Hematopoietic multipotent progenitor cell treated with erythropoietin and hydrocortisone succinate and interleukin-3 and kit ligand, for 6 days (in vitro differentiated cells): ENCODE data around the gene CNTN4.
"Not testable (repeated sequence)": the region's sequence is repeated elsewhere in the genome, so short reads cannot be mapped to it uniquely, and the experiment has no call there.

Experiments
- DNase-seq: peaks from one replicate; pipeline ENCODE4 v3.0.0-alpha.2; 2015

Gene CNTN4

DNA sequence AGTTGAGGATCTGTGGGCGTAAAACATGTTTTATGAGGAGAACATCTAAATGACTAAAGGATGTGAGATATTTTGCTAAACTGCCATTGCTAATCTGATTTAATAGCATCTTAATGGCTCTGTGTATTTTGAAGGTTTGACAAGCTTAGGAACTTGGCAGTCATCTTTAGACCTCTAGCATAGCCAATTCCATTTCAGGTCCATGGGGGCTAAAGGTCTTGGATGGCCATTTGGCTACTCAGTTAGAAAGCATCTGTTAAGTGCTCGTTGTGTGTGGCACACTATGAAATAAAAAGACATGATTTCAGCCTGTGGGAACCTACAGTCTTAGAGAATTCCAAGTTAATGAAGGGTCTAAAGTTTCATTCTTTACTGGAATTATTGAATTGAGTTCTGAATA lies 775.3 kb downstream of the CNTN4 start:
- DNase-seq = no peak

DNA sequence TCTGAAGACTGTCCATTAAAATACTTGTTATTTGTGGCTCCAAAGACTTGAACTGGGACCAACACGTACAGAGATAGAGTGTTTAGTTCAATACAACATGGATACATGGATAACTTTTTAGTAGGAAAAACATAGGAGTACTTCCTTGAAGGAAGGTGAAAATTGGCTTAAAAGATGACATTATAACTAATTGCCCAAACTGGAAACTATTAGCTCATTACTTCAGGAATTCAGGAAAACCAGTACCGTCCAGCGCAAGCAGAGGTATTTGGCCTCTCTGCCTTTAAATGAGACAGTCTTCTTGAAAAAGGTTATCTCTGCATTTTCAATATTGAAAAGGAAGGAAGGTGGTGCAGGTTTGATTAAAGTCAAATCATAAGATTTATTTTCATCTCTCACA lies 777.0 kb downstream of the CNTN4 start:
- DNase-seq = no peak

DNA sequence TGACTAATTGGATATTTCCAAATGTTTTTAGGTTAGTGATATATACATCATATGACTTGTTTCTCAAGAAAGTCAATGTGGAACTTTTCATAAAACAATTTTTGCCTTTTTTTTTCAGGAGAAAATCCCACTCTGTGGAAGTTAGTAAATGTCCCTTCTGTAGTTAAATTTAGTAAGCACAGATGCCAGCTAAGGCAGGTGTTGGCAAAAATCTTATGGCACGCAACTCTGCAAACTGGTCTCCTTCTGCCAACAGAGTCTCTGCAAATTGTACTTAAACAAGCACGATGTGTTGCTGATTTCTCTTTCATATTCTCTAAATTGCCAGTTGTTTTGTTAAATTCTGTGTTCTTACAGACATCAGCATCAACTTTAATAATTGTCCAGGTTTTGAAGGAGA lies 777.7 kb downstream of the CNTN4 start:
- no peak for DNase-seq

DNA sequence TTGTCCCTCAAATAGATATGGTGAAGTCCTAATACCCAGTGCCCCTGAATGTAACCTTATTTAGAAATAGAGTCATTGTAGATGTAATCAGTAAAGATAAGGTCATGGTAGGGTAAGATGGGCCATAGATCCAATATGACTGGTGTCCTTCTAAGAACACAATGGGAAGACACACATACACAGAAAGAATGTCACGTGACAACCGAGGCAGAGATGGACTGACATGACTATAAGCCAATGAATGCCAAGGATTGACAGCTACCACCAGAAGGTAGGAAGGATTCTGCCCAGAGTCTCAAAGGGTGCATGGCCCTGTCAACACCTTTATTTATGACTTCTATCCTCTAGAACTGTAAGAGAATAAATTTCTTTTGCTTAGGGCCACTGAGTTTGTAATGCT lies 780.4 kb downstream of the CNTN4 start:
- DNase-seq = no peak

DNA sequence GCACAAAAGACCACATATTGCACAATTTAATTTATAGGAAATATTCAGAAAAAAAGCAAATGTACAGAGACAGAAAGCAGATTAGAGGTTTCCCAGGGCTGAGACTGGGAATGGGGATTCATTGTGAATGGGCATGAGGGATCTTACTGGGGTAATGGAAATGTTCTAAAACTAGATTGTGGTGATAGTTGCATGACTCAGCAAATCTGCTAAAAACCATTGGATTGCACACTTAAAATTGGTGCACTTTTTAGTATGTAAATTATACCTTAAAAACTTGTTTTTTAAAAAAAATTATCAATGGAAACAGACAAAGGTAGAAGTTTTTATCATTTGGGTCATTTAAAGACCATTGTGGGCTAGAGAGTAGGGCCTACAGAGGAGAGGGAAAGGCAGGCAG lies 780.9 kb downstream of the CNTN4 start:
- no peak for DNase-seq

DNA sequence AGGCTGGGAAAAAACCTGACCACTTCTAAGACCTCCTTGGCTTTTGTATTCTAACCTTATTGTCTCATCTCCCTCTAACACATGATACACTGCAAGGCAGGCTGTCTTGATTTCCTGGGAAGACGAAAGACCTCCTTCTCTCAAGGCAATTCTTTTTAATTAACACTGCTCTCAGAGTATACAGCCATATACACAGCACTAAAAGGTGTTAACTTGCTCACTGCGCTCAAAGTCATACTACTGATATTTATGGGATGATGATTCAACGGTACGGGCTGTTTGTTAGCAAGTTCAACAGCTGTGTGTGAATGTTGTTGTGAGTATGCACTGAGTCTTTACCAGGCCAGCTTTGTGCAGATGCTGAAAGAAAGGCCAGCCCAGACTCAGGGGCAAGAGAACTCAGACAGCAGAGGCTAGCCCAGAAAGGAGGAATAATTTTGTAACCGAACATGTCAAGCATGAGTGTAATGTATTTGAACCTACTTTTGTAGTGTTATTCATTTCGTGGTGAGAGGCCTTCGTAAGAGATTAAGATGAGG lies 781.6 kb downstream of the CNTN4 start:
- DNase-seq = no peak

DNA sequence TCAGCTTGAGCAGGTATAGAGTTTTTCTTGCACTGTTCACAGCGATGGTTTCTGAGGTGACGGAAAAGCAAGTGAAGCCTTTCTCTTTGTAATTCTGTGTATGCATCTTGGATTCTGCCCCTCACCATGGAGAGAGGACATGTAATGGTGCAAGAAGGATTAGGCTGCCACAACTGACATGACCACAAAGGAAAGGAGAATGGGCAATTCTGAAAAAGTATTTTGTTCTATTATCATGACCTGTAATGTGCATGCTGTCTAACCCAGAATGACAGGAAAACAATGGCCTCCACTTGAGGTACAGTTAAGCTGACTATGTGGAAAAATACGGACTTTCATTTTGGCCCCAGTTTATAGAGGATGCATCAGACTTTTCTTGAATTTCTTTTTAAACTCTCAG lies 784.6 kb downstream of the CNTN4 start:
- DNase-seq = no peak

DNA sequence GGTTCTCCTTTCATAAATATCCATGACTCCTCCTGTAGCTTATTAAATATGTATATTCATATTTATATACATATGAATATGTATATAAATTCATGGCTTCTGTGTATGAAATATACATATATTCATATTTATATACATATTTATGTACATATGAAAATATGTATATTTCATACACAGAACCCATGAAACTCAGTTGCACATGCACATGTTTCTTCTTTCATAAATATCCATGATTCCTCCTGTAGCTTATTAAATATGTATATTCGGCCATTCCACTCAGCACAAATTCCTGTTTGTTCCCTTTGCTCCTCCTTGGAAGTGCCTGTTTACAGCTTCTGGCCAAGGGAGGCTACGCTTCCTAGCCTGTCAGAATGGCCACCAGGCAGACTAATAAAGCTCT lies 789.9 kb downstream of the CNTN4 start:
- DNase-seq = no peak

DNA sequence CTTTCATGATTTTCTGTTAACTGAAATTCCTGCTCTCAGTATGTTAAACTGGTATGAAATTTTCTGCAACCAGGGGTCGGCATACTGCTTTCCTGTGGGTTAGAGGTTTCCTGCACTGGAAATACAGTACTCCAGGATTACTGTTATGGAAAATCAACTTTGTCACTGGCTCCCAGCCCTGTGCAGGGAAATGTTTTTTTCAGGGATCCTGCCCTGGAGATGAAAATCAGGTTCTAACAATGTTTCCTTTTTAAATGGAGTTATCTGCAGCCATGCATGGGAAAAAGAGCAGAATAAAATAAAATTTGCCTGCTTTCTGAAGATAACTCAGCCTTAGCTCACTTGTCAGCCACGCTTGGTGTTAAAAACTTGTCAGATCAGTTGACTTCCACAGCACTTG lies 791.1 kb downstream of the CNTN4 start:
- DNase-seq = no peak

DNA sequence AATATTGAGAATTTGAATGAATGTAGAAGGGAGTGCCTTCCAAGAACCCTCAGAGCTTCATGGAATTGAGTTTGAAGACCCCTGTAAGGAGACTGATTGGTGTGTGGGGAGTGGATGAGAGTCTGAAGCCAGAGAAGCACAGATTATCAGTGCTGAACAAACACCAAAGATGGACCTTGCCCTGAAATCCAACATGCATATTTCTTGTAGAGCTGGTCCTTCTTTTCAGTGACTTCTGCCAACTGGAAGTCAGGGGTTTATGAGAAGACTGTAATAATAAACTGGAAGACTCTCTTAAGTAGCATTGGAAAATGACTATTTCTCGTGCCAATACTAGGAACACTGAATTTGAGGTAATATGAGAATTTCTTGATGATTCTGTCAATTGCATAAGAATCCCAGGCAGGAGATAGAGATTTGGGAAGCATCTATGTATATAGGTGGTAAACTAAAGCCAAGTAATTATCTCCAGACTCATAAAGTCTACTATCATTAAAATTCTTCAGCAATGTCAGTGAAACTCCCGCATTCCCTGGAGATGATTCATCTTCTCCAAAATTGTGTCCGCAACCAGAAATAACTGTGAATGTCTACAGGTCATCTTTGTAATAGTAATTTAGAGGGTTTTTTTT lies 797.8 kb downstream of the CNTN4 start:
- no peak for DNase-seq

DNA sequence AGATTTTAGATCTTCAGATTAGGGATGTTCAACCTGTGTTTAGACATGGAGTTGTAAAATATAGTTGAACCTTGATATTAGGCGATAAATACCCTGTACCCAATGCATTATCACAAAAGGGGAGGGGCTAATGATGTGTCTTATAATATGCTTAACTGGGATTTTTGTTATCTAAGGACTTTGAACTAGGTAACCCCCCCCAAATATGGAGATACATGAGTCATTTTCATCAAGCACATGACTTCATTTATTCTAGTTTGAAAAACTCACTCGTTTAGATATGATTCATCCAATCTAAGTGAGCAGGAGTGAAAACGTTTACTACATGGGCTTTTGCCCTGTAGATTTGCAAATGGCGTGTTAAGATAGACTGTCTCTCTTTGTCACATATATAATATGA lies 799.2 kb downstream of the CNTN4 start:
- DNase-seq = no peak

DNA sequence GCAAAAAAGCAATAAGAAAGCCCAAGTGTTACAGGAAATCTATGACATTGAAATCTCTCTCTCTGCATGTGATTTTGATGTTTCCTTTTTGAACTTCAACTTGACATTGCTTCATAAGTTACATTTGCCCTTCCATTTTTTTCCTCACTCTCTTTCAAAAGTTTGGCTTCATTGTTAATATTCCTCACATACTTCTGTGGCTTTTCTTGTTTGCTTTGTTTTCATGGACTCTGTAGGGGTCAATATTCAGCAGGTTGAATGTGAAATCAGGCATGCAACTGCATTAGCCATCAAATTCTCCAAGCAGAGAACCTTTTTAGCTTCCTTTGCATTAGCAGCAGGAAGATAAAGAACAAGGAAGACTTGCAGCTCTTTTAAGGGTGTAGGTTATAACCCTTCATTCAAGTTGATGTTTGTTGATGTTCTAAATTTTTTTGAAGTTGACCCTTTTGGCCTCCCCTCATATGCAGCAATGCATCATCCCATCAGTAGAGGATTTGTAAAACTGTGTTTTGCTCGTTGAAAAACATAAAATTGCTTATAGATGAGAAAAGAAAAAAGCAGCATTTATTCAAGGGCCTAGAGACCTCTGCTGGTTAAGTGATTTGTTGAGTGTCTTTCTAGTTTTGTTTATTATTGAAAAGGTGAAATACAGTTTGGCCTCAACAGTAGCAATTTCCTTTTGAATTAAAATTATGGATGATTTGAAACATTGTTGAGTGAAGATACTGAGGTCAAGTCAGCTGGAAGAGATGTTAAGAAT lies 800.1 kb downstream of the CNTN4 start:
- DNase-seq = no peak

DNA sequence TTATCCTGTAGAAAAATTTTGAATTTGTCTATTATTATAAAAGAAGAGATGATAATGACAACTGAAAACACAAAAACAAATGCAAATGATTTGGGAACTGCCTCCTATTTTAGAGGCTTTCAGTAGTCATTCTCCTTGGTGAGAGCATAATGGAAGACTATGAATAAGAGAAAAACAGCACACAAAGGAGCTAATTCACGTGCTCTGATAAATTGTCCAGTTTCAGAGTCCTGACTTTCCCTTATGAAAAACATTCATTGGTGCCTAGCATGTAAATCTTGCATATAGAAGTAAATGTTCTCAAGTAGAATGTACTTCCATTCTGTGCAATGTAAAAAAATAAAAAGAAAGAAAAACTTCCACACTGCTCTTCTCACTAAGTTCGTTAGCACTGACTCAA lies 805.4 kb downstream of the CNTN4 start:
- no peak for DNase-seq

DNA sequence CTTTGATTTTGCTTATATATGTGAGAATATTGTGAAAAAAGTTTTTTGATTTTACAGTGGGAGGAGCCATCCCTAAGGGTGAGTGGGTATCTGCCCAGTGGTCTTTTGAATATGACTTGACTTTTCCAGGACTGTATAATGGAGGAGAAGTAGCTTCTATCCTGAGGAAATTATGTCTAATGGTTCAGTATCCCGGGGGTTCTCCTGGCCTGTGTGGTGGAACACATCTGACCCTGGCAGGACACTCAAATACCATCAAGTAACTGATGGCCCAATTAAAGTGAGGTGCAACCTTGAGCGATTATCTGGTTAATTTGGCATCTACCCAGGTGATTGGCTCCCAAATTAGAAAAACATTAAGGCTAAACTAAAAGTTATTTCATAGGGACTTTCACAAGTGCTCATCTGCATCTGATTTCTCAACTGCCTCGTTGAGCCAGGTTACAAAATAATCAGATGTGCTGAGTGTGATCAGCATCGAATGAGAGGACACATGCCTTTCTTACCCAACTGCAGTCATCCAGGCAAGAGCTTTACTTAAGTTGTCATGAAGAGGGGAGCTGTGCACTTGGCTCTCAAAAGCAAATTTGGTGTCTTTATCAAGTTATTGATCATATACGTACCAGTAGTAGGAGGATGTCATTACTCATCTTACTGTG lies 810.2 kb downstream of the CNTN4 start:
- DNase-seq = peak; percentile 21

DNA sequence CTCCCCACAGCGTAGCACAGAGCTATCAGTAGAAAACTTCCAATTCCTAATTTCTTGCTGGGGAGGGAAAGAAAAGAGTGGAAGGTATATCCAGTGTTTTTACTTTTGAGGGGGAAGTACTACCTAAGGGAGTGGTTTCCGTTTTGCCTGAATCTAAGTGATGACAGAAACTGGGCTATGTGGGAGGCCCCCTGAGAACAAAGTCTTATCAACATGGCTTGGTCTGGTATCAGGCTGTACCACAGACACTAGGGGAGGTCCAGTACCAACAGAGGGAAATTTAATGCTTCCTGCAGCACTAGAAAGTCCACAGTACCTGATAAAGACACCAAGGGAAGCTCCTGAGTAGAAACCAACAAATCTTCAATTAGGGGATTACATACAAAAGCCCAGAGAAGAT lies 812.3 kb downstream of the CNTN4 start:
- no peak for DNase-seq

DNA sequence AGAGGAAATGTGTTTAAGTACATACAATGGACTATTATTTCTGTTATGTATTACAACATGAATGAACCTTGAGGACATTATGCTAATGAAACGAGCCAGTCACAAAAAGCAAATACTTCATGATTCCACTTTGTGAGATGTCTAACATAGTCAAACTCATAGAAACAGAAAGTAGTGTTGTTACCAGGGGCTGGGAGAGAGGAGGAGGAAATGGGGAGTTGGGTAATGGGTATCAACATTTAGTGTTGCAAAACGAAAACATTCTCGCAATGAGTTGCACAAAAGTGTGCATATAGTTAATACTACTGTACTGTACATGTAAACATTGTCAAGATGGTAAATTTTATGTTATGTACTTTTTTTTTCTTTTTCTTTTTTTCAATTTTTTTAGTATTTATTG lies 817.2 kb downstream of the CNTN4 start:
- DNase-seq = peak; percentile 36

DNA sequence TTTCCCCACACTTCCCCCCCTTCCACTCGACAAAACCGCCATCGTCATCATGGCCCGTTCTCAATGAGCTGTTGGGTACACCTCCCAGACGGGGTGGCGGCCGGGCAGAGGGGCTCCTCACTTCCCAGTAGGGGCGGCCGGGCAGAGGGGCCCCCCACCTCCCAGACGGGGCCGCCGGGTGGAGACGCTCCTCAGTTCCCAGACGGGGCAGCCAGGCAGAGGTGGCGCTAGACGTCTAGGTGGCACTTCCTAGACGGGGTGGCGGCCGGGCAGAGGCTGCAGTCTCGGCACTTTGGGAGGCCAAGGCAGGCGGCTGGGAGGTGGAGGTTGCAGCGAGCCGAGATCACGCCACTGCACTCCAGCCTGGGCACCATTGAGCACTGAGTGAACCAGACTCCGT lies 818.0 kb downstream of the CNTN4 start:
- DNase-seq = not testable (repeated sequence)

DNA sequence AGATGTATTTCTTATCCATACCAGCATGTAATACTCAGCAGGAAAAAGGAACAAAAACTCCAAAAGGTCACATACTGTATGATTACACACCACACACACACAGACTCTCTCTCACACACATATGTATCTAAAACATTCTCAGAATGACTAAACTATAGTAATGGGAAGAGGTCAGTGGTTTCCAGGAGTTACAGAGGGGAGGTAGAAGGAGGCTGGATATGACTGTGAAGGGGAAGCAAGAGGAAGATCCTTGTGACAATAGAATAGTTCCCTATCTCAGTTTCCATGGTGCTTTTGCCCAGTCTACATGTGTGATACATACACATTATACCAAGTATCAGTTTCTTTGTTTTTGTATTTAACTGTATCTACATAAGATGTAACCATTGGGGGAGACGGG lies 821.4 kb downstream of the CNTN4 start:
- no peak for DNase-seq

DNA sequence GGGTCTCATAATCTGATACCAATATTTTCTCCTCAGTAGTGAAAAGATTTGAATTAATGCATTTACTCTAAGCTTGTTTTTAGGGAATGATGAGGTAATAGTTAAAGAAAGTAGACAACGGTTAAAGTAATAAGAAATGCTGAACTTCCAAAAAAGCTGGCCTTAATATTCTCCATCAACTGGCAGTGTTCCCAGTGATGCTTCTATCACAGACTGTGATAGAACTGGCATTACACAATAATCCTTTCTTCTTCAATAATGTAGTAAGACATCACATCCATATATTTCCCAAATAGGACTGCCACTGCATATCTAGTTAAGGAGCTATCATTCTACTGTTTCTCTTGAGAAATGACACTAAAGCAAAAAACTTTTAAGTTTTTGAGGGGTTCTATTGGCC lies 822.8 kb downstream of the CNTN4 start:
- DNase-seq = no peak

DNA sequence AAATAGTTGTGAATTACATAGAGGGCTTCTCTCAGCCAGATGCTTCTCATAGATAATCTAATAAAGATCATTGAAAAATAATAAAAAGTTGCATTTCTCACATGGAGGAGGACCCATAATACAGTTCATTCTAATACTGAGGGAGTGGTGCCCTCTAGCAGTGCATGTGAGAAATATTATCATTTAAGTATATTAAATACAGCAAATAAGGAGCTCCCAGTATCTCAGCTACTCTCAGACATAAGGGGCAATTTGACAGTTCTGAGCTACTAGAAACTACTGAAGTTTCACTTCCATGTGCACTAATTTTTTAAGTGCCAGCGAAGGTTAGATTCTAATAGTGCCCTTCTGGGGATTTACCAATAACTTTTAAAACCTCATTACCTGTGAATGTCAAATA lies 823.2 kb downstream of the CNTN4 start:
- DNase-seq = peak; percentile 56

DNA sequence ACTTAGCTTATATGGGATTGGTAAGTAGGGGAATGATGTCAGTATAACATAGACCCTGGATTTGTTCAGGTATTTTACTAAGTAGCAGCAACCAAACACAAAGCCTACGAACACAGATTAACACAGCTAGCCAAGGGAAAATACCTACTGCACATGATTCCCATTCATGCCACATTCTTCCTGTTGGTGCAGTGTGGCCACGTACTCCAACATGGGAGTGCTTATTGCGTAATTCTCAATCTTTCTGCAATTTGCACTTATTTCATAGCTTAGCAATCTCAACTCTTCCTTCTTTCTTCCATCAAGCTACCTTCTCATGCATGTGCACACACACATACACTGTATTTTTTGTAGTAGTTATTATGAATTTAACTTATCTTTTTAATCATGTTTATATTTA lies 824.7 kb downstream of the CNTN4 start:
- no peak for DNase-seq

DNA sequence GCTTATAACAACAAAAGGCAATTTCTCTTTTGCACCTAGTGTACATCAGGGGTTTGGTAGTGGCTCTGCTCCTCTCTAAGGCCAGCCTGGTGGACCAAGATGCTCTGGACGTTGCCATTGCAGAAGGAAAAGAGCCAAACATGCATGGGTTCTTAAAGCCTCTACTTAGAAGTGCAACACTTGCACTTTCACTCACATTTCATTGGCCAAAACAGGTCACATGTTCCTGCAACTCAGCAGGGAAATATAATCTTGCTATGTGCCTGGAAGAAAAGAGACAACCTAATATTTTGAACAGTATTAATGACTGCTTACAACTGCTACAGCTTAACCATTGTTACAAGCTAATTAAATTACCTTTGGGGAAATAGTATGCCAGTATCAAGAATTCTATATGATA lies 828.6 kb downstream of the CNTN4 start:
- DNase-seq = no peak

DNA sequence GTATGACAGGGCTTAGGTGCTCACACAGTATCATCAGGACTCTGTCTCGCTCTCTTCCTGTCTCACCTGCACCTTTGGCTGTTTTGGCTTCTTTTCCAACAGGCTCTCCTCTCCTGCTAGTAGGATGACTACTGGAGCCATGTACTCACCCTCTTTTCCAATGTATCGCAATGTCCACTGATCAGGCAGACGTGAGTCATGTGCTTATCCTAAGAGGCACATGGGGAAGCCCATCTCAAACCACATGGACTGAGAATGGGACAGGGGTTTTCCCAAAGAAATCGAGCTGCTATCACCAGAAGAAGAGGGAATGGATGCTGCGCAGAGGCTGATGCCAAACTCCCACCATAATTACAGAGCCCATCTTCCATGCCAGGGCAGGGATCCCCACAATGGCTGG lies 830.9 kb downstream of the CNTN4 start:
- no peak for DNase-seq

DNA sequence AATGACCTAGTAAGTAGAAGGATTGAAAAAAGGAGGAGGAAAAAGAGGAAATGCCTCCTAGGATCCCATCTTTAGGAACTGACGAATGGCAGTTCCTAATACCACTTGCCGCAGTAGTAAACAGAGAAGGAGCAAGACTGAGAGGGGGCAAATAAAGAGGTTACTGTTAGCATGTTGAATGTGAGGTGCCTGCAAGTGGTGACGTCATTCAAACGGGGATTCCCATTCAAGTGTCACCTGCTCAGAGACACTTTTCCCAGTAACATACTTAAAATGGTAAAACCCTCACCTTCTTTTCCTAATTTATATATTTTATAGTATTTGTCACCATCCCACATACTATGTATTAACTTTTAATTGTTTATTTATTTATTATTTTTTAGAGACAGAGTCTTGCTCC lies 832.6 kb downstream of the CNTN4 start:
- DNase-seq = no peak
